ENCODE measurements around the gene PROX2.

DNA sequence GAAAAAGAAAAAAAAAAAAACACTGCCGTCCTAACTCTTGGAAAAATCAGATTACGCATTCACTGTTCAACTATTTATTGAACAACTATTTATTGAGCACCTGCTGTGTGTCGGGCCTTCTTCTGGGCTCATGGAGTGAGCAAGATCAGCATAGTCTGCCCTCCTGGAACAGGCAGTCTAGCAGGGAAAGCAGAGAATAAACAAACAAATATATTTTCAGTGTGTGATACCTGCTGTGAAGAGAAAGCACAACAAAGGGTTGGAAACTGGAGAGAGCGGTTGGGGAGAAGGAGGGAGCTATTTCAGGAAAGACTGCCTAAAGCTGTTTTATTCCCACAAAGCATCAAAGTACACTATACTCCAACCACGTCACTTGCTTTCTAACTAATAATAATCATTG is 10.8 kb downstream of the PROX2 start:
- TF ChIP-seq, protein P1, sequence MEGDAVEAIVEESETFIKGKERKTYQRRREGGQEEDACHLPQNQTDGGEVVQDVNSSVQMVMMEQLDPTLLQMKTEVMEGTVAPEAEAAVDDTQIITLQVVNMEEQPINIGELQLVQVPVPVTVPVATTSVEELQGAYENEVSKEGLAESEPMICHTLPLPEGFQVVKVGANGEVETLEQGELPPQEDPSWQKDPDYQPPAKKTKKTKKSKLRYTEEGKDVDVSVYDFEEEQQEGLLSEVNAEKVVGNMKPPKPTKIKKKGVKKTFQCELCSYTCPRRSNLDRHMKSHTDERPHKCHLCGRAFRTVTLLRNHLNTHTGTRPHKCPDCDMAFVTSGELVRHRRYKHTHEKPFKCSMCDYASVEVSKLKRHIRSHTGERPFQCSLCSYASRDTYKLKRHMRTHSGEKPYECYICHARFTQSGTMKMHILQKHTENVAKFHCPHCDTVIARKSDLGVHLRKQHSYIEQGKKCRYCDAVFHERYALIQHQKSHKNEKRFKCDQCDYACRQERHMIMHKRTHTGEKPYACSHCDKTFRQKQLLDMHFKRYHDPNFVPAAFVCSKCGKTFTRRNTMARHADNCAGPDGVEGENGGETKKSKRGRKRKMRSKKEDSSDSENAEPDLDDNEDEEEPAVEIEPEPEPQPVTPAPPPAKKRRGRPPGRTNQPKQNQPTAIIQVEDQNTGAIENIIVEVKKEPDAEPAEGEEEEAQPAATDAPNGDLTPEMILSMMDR (IDR thresholded peaks at IDR 0.05; ENCODE audit: low read depth, low read length), result no peak
- TF ChIP-seq EZH2phosphoT487 (IDR thresholded peaks at IDR 0.05; ENCODE audit: low read depth), result no peak
